Keratinocyte (primary cell): ENCODE results near the gene CREB3.

ENCODE experiments used
- CTCF ChIP-seq, 3 experiments: IDR thresholded peaks in 1 of 3; conservative IDR thresholded peaks in 1 of 3; optimal IDR thresholded peaks in 1 of 3; 2 replicates in 2 of 3; 3 replicates in 1 of 3; pipeline versions ENCODE3 to v1.5.1; 2011; ENCODE audit warnings: low read length in 3 of 3, mild to moderate bottlenecking in 3 of 3, moderate library complexity in 2 of 3, control low read depth in 1 of 3, inconsistent platforms in 1 of 3; ENCODE audit not compliant: insufficient read depth in 2 of 3; ENCODE audit errors: extremely low read depth in 1 of 3
- EZH2 ChIP-seq: IDR thresholded peaks from one replicate; pipeline ENCODE4 v1.6.1; 2012; ENCODE audit warnings: inconsistent platforms, mild to moderate bottlenecking, low read length, moderate library complexity

- peak in 1 of 3 experiments; percentile 23 for TF ChIP-seq CTCF (optimal IDR thresholded peaks at IDR 0.05 in 1 of 3, IDR thresholded peaks at IDR 0.05 in 1 of 3, conservative IDR thresholded peaks at IDR 0.05 in 1 of 3; ENCODE audit: extremely low read depth in 1 of 3, insufficient read depth in 2 of 3, low read length in 3 of 3)
- TF ChIP-seq EZH2, result no peak
These were observed 17.2 kb downstream of the CREB3 start for GRCh38 chr9:35749515-35750255.
